HEK293T (cell line): Measurements from ENCODE around the gene FKBP15.
A peak's percentile ranks its signal among the peaks of the same experiment; 100 is the strongest.
"Not testable (repeated sequence)": the region's sequence is repeated elsewhere in the genome, so short reads cannot be mapped to it uniquely, and the experiment has no call there.

Experiments
- CTCF ChIA-PET: fragments of 350-600 bp; formaldehyde crosslinking; extraction: SDS; loops from one replicate; lab custom pipeline; 2021; ENCODE audit warnings: antibody characterized with exemption, inconsistent platforms; lab: Yijun Ruan, JAX
- POLR2A ChIA-PET: fragments of 350-600 bp; formaldehyde crosslinking; extraction: SDS; loops from one replicate; lab custom pipeline; 2020; ENCODE audit warnings: antibody characterized with exemption, inconsistent platforms; lab: Yijun Ruan, JAX
- DNase-seq: peaks from one replicate; pipeline ENCODE4 v3.0.0; 2012; ENCODE audit warnings: mixed read lengths; ENCODE audit errors: extremely low spot score
- ARNT ChIP-seq: fragments of 450-650 bp; IDR thresholded peaks from 2 replicates; pipeline ENCODE4 v1.6.1; 2017; ENCODE audit warnings: mild to moderate bottlenecking
- BHLHE40 ChIP-seq: fragments of 450-650 bp; IDR thresholded peaks from 2 replicates; pipeline ENCODE4 v1.6.1; 2016; ENCODE audit warnings: mild to moderate bottlenecking, moderate library complexity, borderline replicate concordance
- CTBP1 ChIP-seq: fragments of 450-650 bp; IDR thresholded peaks from 2 replicates; pipeline ENCODE4 v1.6.1; 2016; ENCODE audit warnings: borderline replicate concordance
- ELF4 ChIP-seq: fragments of 450-650 bp; IDR thresholded peaks from 2 replicates; pipeline ENCODE4 v1.6.1; 2017; ENCODE audit warnings: antibody characterized with exemption
- FOXA1 ChIP-seq: fragments of 450-650 bp; IDR thresholded peaks from 2 replicates; pipeline ENCODE4 v1.6.1; 2016; ENCODE audit warnings: mild to moderate bottlenecking
- FOXK2 ChIP-seq: fragments of 450-650 bp; IDR thresholded peaks from 2 replicates; pipeline ENCODE4 v1.6.1; 2016; ENCODE audit warnings: mild to moderate bottlenecking
- FOXM1 ChIP-seq: fragments of 450-650 bp; IDR thresholded peaks from 2 replicates; pipeline ENCODE4 v1.6.1; 2017; ENCODE audit warnings: mild to moderate bottlenecking, borderline replicate concordance
- HDGF ChIP-seq: fragments of 450-650 bp; IDR thresholded peaks from 2 replicates; pipeline ENCODE4 v1.6.1; 2017; ENCODE audit warnings: antibody characterized with exemption, borderline replicate concordance
- L3MBTL2 ChIP-seq: fragments of 450-650 bp; conservative IDR thresholded peaks from 2 replicates; pipeline ENCODE4 v1.6.1; 2016; ENCODE audit warnings: mild to moderate bottlenecking
- LEF1 ChIP-seq: fragments of 450-650 bp; IDR thresholded peaks from 2 replicates; pipeline ENCODE4 v1.6.1; 2017; ENCODE audit warnings: mild to moderate bottlenecking, borderline replicate concordance
- NFRKB ChIP-seq: fragments of 450-650 bp; IDR thresholded peaks from 2 replicates; pipeline ENCODE4 v1.6.1; 2016; ENCODE audit warnings: mild to moderate bottlenecking, moderate library complexity
- PKNOX1 ChIP-seq: fragments of 450-650 bp; IDR thresholded peaks from 2 replicates; pipeline ENCODE4 v1.6.1; 2016
- SP1 ChIP-seq: fragments of 450-650 bp; IDR thresholded peaks from 2 replicates; pipeline ENCODE4 v1.6.1; 2017
- SUZ12 ChIP-seq: fragments of 450-650 bp; IDR thresholded peaks from 2 replicates; pipeline ENCODE4 v1.6.1; 2016; ENCODE audit warnings: mild to moderate bottlenecking
- TARDBP ChIP-seq: fragments of 450-650 bp; IDR thresholded peaks from 2 replicates; pipeline ENCODE4 v1.6.1; 2016
- ZNF384 ChIP-seq: fragments of 450-650 bp; IDR thresholded peaks from 2 replicates; pipeline ENCODE4 v1.6.1; 2016

Gene FKBP15

DNA sequence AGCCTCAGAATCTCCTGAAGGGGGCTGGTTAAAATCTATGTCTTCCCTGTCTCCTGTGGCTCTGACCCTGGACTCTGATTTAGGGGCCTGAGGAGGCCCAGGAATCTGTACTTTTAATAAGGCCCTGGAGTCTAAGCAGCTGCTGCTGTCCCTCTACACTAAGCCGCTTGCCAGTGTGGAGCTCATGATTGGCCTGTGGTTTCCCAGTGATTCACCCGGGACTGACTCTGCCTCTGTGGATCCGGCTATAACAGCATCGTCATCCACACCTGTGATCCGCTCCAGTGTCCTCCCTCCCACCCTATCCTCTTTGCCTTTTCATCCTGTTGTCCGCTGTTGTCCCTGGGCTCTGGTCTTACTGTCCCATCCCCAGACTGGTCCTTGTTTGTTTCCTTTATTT, 66.6 kb downstream of the FKBP15 start:
- ChIA-PET POLR2A (no interaction called here), CTCF (no interaction called here)
- no peak for DNase-seq
- no peak for TF ChIP-seq LEF1

DNA sequence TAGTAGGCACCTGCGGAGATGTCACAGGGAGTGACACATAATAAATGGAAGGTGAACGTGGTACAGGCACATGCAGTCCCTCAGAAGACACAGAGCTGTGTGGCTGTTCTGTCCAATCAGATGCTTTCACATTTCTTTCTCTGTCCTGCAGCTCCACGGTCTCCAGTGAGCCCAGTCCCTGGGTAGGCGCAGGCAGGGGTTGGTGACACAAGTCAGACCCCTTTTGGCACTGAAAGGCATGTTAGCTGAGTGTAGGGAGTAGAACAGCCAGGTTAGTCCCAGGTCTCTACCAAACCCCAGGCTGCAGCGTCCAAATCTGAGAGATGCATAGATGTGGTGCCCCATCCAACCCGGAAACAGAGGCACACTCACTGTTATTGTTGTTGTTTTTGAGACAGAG, 67.5 kb downstream of the FKBP15 start:
- CTCF ChIA-PET, result no interaction called here
- POLR2A ChIA-PET, result no interaction called here
- TF ChIP-seq ARNT, result no peak
- TF ChIP-seq ELF4, result no peak
- TF ChIP-seq FOXM1, result no peak
- TF ChIP-seq LEF1, result no peak
- no peak for TF ChIP-seq FOXA1
- TF ChIP-seq BHLHE40, result no peak
- no peak for TF ChIP-seq ZNF384
- TF ChIP-seq CTBP1, result no peak
- no peak for TF ChIP-seq NFRKB
- TF ChIP-seq PKNOX1, result no peak
- no peak for TF ChIP-seq FOXK2
- no peak for TF ChIP-seq SUZ12
- TF ChIP-seq HDGF, result no peak
- TF ChIP-seq TARDBP, result no peak
- no peak for TF ChIP-seq SP1
- no peak for DNase-seq

DNA sequence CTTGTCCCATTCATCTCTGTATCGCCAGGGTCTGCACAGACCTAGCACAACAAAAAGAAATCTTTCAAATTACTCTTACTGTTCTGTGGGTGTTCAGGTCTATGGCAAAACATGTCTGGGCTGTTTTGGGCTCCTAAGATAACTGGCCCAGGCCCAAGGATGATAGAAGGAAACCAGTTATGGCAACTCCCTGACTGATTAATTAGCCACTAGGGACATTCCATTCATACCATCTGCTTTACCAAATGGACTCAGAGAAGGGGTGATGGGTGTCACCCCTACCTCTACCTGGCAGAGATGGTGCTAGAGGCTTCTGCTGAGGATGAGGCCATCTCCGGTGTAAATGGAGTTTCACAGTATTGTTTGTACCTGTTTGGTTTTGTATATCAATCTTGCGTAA, 68.4 kb downstream of the FKBP15 start:
- ChIA-PET POLR2A (interaction anchor here (3.9 kb wide), 1 partner anchor 68 kb away, joined by 18 read pairs; the partner anchor contains the start of genes FKBP15 and SLC31A1), CTCF (no interaction called here)
- DNase-seq, result no peak
- TF ChIP-seq FOXK2 (no peak), ELF4 (no peak), FOXM1 (no peak), ARNT (no peak), PKNOX1 (no peak), SP1 (no peak), NFRKB (no peak), ZNF384 (no peak), SUZ12 (no peak)

DNA sequence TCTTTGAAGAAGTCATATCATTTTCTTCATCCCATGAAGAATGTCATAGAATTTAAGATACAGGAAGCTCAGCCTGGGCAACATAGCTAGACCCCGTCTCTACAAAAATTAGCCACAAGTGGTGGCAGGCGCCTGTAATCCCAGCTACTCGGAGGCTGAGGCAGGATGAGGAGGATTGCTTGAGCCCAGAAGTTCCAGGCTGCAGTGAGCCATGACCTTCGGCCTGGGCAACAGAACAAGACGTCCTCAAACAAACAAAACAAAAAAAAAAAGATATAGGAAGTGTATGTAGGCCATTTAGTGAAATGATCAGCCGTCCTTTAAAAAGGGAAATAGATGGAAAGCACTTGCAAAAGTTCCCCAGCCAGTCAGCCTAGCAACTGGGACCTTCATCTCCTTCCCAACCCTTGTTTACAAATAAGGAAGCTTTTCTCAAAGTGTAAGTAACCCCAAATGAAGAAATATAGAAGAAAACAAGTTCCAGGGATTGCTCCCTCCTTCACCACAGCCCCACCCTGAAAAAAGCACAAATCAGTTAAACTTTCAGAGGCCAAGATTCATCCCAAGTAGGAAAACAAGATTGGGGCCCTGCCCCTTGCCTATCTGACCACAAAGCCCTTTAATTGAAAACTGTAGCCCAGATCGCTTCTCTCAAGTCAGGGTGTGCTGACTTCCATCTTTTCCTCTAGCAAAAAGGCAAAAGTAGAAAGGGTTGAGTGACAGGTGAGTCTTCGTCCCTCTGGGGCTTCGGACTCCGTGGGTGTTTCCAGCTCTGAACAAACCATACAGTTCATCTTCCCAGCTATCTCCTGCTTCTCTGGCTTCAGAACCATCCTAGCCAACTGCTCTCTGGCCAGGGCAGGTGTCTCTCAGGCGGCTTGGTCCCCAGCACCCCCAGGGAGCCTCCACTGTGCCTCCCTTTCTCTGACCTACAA, 69.1 kb downstream of the FKBP15 start:
- TF ChIP-seq TARDBP (no peak), LEF1 (no peak), BHLHE40 (no peak), PKNOX1 (no peak), HDGF (no peak), FOXA1 (no peak)
- POLR2A ChIA-PET, result interaction anchor here (0.7 to 3.9 kb wide), 2 partner anchors 69 to 421 kb away, joined by 5 to 18 read pairs; partner anchors contain the start of genes FKBP15 and SLC31A1
- DNase-seq, result no peak
- CTCF ChIA-PET, result no interaction called here

DNA sequence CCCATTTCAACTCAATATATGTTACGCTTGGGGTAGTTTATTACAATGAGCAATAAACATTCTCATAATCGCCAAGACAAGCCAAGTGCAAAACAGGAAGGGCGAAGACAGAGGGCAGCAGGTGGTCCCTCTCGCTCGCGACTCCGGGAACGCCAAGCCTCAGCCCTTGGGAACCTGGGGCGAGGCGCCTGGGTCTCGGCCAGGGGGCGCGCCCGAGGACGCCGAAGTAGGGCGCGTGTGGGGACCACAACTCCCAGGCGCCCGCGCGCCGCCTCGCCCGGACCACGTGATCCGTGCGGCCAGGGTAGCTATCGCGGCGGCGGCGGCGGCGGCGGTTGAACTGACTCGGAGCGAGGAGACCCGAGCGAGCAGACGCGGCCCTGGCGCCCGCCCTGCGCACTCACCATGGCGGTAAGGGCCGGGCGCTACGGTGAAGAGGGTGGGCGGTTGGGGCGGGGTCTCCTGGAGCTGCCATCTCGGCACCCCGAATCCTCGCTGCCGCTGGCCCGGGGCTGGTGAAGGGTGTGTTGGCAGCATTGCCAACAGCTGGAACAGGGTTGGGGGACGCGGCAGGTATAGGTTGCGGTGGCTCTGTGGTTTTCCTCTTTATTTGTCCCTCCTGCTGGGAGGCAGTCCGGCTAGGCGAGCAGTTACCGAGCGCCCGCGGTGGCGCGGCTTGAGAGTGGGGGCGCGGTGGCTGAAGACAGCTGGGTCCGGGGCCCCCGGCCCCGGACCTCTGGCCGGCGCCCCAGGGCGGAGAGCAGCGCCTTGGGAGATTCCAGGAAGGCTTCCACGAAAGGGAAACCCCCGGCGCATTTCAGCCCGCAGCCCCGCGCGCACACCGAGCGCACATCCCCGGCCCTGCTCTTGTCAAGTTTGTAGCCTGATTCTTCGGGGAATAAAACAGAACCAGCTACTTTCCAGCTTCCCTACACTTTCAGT, 70.1 kb downstream of the FKBP15 start, which contains the start of gene SLC31A2:
Gene SLC31A2 (plus strand): TSS at position 338 of the 942 bp plus-strand sequence. CDS start 68 bp downstream, at position 406.
- no peak for TF ChIP-seq BHLHE40
- no peak for TF ChIP-seq FOXA1
- no peak for TF ChIP-seq SP1
- TF ChIP-seq L3MBTL2, result no peak; the same call in 1 of the 2 replicates
- no peak for TF ChIP-seq HDGF
- no peak for TF ChIP-seq PKNOX1
- TF ChIP-seq CTBP1, result no peak
- TF ChIP-seq NFRKB, result no peak
- TF ChIP-seq ELF4, result no peak
- TF ChIP-seq ARNT, result no peak
- no peak for TF ChIP-seq ZNF384
- no peak for TF ChIP-seq FOXK2
- TF ChIP-seq TARDBP, result no peak
- CTCF ChIA-PET, result no interaction called here
- peak; percentile 92 for DNase-seq
- POLR2A ChIA-PET, result interaction anchor here (3.9 kb wide), 1 partner anchor 70 kb away, joined by 18 read pairs; the partner anchor contains the start of genes FKBP15 and SLC31A1

GRCh38 chr9:113149561-113149960, 71.5 kb downstream of the FKBP15 start:
- POLR2A ChIA-PET, result interaction anchor here (0.7 to 3.9 kb wide), 2 partner anchors 17 to 71 kb away, joined by 3 to 18 read pairs; partner anchors contain the start of genes FKBP15 and SLC31A1
- CTCF ChIA-PET, DNase-seq: not testable (repeated sequence)
